ENCODE measurements around the gene SLC29A3.

GRCh38 chr10:71379118-71379766 lies 60.2 kb downstream of the SLC29A3 start:
- no peak for TF ChIP-seq CTCF (conservative IDR thresholded peaks at IDR 0.05; ENCODE audit: low read depth, low read length)
- TF ChIP-seq EZH2 (IDR thresholded peaks at IDR 0.05; ENCODE audit: low read length, unreplicated experiment), result no peak
- TF ChIP-seq EZH2phosphoT487 (IDR thresholded peaks at IDR 0.05; ENCODE audit: borderline replicate concordance, low read length), result no peak
